Measurements from ENCODE around the gene SRMS.

- TF ChIP-seq CTCF (IDR thresholded peaks at IDR 0.05 in 4 of 5, conservative IDR thresholded peaks at IDR 0.05 in 1 of 5): no peak
- TF ChIP-seq POLR2A (IDR thresholded peaks at IDR 0.05): no peak
Observed at GRCh38 chr20:63576311-63576710, 28.8 kb upstream of the SRMS start.

Measured in gastrocnemius medialis (tissue), 4 donors.